NT2/D1 (cell line): ENCODE data around the gene TBC1D2B.

ENCODE experiments used
- SUZ12 ChIP-seq: IDR thresholded peaks from 2 replicates; pipeline ENCODE4 v1.6.1; 2011; ENCODE audit not compliant: insufficient read length, insufficient read depth; ENCODE audit errors: extremely low read depth
- ZNF274 ChIP-seq: IDR thresholded peaks from 2 replicates; pipeline ENCODE4 v1.6.1; 2011; ENCODE audit warnings: mild to moderate bottlenecking, low read depth, low read length

- TF ChIP-seq ZNF274 (no peak), SUZ12 (no peak)
Measured at GRCh38 chr15:78018946-78019644, 58.4 kb downstream of the TBC1D2B start.
